Measurements from ENCODE around the gene CACUL1. TPM values are rescaled to one million over a fixed set of nuclear protein-coding genes. Genes with fewer than 3 reads are reported as not detected.

CACUL1 gene
- total RNA-seq, result 30.8 and 35.7 TPM in 2 replicates

DNA sequence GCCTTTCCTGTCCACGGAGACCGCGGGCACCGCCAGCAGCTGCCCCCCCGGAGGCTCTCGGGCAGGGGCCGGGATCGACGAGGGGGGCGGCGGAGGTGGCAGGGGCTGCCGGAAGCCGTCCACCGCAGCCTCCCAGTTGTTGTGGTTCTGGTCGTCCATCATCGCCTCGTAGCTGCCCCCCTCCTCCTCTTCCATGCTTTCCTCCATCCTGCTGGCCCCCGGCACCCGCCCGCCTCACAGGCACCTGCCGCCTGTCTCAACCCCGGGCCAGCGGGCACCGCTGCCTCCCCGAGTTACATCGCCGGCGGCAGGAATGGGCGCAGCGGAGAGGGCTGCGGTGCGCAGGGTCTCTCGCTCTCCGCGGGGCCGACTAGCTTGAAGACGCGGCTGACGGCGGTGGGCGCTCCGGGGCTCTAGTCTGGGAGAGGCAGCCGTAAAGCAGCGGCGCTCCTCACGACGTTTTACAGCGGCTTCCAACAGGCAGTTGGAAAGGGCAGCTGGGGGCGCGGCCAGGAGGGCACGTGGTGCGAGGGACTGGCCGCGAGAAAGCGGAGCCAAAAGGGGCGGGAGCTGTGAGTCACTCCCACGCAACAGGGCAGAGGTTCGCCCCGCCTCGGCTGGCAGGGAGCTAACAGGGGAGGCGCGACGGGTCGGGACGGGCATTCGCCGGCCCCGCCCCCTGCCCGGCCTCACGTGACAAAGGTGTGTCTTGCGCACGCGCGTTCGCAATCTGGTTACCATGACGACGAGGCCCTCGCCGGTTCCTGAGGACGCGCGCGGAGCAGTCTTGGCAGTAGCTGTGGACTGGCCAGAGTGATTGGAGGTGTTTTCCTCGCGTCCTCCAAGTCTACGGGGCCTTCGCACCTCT lies at the start of gene CACUL1:
Gene CACUL1 (minus strand): TSS at position 415 of the 868 bp plus-strand sequence. CDS start 208 bp downstream, at position 207.

Other genes starting within 250 kb of the CACUL1 start
- not detected in 2 replicates for gene PRLHR, start 159.3 kb downstream of the CACUL1 start, total RNA-seq